Neuronal stem cell (in vitro differentiated cells): ENCODE data around the gene SPOCD1.
"Not testable (repeated sequence)": the region's sequence is repeated elsewhere in the genome, so short reads cannot be mapped to it uniquely, and the experiment has no call there.

ENCODE experiments used
- DNase-seq: peaks from one replicate; pipeline ENCODE4 v3.0.0-alpha.2; 2013; ENCODE audit warnings: low spot score
- H2AFZ ChIP-seq: one replicate; pipeline ENCODE4 v1.6.1; 2013; ENCODE audit warnings: mild to moderate bottlenecking, low read length, inconsistent platforms
- H2AK5ac ChIP-seq: 2 replicates; pipeline ENCODE4 v1.6.1; 2013; ENCODE audit warnings: low read depth, mild to moderate bottlenecking, inconsistent platforms, low read length, moderate library complexity, mixed read lengths
- H2BK120ac ChIP-seq: 2 replicates; pipeline ENCODE4 v1.6.1; 2013; ENCODE audit warnings: low read depth, mild to moderate bottlenecking, inconsistent platforms, low read length, moderate library complexity, mixed read lengths
- H2BK12ac ChIP-seq: one replicate; pipeline ENCODE4 v1.6.1; 2013; ENCODE audit warnings: low read length, inconsistent platforms
- H2BK15ac ChIP-seq: 2 replicates; pipeline ENCODE4 v1.6.1; 2013; ENCODE audit warnings: mild to moderate bottlenecking, low read length, inconsistent platforms, mixed read lengths
- H2BK5ac ChIP-seq: one replicate; pipeline ENCODE4 v1.6.1; 2013; ENCODE audit warnings: inconsistent platforms, mild to moderate bottlenecking, low read length, moderate library complexity
- H3K14ac ChIP-seq: one replicate; pipeline ENCODE4 v1.6.1; 2013; ENCODE audit warnings: low read length, inconsistent platforms
- H3K18ac ChIP-seq: 2 replicates; pipeline ENCODE4 v1.6.1; 2013; ENCODE audit warnings: low read length, inconsistent platforms
- H3K23ac ChIP-seq: 2 replicates; pipeline ENCODE4 v1.6.1; 2013; ENCODE audit warnings: low read depth, mild to moderate bottlenecking, mixed read lengths, low read length, inconsistent platforms; ENCODE audit not compliant: poor library complexity
- H3K27ac ChIP-seq: replicated peaks from 3 replicates; pipeline ENCODE4 v1.5.1; 2013; ENCODE audit warnings: low read length, inconsistent platforms
- H3K27me3 ChIP-seq, 3 experiments: 2 replicates each; pipeline ENCODE4 v1.6.1; 2013; ENCODE audit warnings: low read length in 3 of 3, mild to moderate bottlenecking in 2 of 3, inconsistent platforms in 1 of 3, low read depth in 1 of 3, mixed read lengths in 1 of 3, moderate library complexity in 1 of 3; ENCODE audit not compliant: control insufficient read depth in 3 of 3, insufficient read depth in 3 of 3
- H3K36me3 ChIP-seq, 2 donors: replicated peaks in 1 of 2; 2 replicates each; pipeline ENCODE4 v1.6.1; 2013; ENCODE audit warnings: low read length in 2 of 2; ENCODE audit not compliant: control insufficient read depth in 2 of 2, insufficient read depth in 2 of 2
- H3K4ac ChIP-seq: 2 replicates; pipeline ENCODE4 v1.6.1; 2013; ENCODE audit warnings: inconsistent platforms, mild to moderate bottlenecking, low read length, moderate library complexity
- H3K4me1 ChIP-seq, 2 donors: 1 replicate in 1 of 2; 2 replicates in 1 of 2; pipeline ENCODE4 v1.6.1; 2013; ENCODE audit warnings: low read length in 2 of 2, low read depth in 1 of 2; ENCODE audit not compliant: control insufficient read depth in 2 of 2, insufficient read depth in 1 of 2
- H3K4me2 ChIP-seq: one replicate; pipeline ENCODE4 v1.6.1; 2013; ENCODE audit warnings: mild to moderate bottlenecking, low read length, inconsistent platforms; ENCODE audit not compliant: insufficient read depth, poor library complexity, severe bottlenecking
- H3K4me3 ChIP-seq, 2 donors: 2 replicates each; pipeline ENCODE4 v1.5.1; 2013; ENCODE audit warnings: low read length in 2 of 2, mild to moderate bottlenecking in 2 of 2, inconsistent platforms in 1 of 2, moderate library complexity in 1 of 2
- H3K79me1 ChIP-seq: one replicate; pipeline ENCODE4 v1.6.1; 2013; ENCODE audit warnings: low read depth, mild to moderate bottlenecking, inconsistent platforms, low read length, moderate library complexity
- H3K9ac ChIP-seq: one replicate; pipeline ENCODE4 v1.6.1; 2013; ENCODE audit warnings: mild to moderate bottlenecking, low read depth, low read length, inconsistent platforms; ENCODE audit not compliant: poor library complexity
- H3K9me3 ChIP-seq, 2 donors: replicated peaks in 1 of 2; 2 replicates each; pipeline versions ENCODE3 to v1.6.1; 2013; ENCODE audit warnings: low read length in 2 of 2, mild to moderate bottlenecking in 2 of 2, inconsistent platforms in 1 of 2, low read depth in 1 of 2, mixed read lengths in 1 of 2, moderate library complexity in 1 of 2; ENCODE audit not compliant: control insufficient read depth in 2 of 2, insufficient read depth in 1 of 2
- H4K8ac ChIP-seq: one replicate; pipeline ENCODE4 v1.6.1; 2013; ENCODE audit warnings: low read depth, mild to moderate bottlenecking, inconsistent platforms, low read length, moderate library complexity
- H4K91ac ChIP-seq: one replicate; pipeline ENCODE4 v1.6.1; 2013; ENCODE audit warnings: low read length, low read depth, mild to moderate bottlenecking, inconsistent platforms; ENCODE audit not compliant: poor library complexity
- WGBS, 2 donors: extraction: QIAGEN DNeasy Blood & Tissue Kit; methylation state at CpG; one replicate each; pipeline ENCODE4 v1.1.7; 2013; ENCODE audit warnings: missing lambda C conversion rate in 2 of 2, mixed read lengths in 1 of 2; ENCODE audit not compliant: insufficient read length in 2 of 2, insufficient replicate concordance in 1 of 2; ENCODE audit errors: extremely low coverage in 2 of 2; 5-methylcytosine and 5-hydroxymethylcytosine counted together

SPOCD1 gene

GRCh38 chr1:31816501-31816900, 679 bp upstream of the SPOCD1 start:
- H2BK120ac ChIP-seq, H3K4ac ChIP-seq, H4K8ac ChIP-seq, H2BK5ac ChIP-seq, H2BK12ac ChIP-seq, H3K23ac ChIP-seq, H4K91ac ChIP-seq, H2AFZ ChIP-seq, H3K4me3 ChIP-seq, H2BK15ac ChIP-seq, H3K36me3 ChIP-seq, DNase-seq, H2AK5ac ChIP-seq, H3K14ac ChIP-seq, H3K9ac ChIP-seq, H3K9me3 ChIP-seq, H3K27ac ChIP-seq, H3K4me2 ChIP-seq, H3K4me1 ChIP-seq, H3K18ac ChIP-seq, H3K79me1 ChIP-seq: not testable (repeated sequence)
- H3K27me3 ChIP-seq = peaks cover 0 to 13% (median 0%) of the 10 kb centered on the region in 3 experiments
- no CpG with 5 or more reads among the region's 3 CpGs for WGBS, 2 donors

GRCh38 chr1:31815307-31815645, 546 bp downstream of the SPOCD1 start:
- no peak overlapping the region for H3K4me2 ChIP-seq
- H2BK12ac ChIP-seq = no peak overlapping the region
- H3K27ac ChIP-seq = no peak overlapping the region
- H4K91ac ChIP-seq = no peak overlapping the region
- no peak overlapping the region for H3K4ac ChIP-seq
- H3K18ac ChIP-seq = peak overlapping the region; percentile 83
- peak overlapping the region; percentile 43 for H3K23ac ChIP-seq
- no peak overlapping the region for H3K4me3 ChIP-seq
- H3K9me3 ChIP-seq = no peaks in the 10 kb centered on the region
- no peaks in the 10 kb centered on the region for H3K79me1 ChIP-seq
- peaks cover 0 to 4% of the 10 kb centered on the region in 2 donors for H3K4me1 ChIP-seq
- peak overlapping the region; percentile 66 for H2BK5ac ChIP-seq
- H2BK15ac ChIP-seq = no peak overlapping the region
- H3K27me3 ChIP-seq = peaks cover 0 to 18% (median 0%) of the 10 kb centered on the region in 3 experiments
- H3K14ac ChIP-seq = peak overlapping the region; percentile 71
- WGBS, 2 donors = no CpG with 5 or more reads among the region's 7 CpGs
- H2BK120ac ChIP-seq = no peak overlapping the region
- no peak overlapping the region for H3K9ac ChIP-seq
- peak overlapping the region; percentile 58 for H2AFZ ChIP-seq
- H2AK5ac ChIP-seq = peak overlapping the region; percentile 92
- H4K8ac ChIP-seq = no peak overlapping the region
- DNase-seq = no peak
- H3K36me3 ChIP-seq = no peaks in the 10 kb centered on the region

DNA sequence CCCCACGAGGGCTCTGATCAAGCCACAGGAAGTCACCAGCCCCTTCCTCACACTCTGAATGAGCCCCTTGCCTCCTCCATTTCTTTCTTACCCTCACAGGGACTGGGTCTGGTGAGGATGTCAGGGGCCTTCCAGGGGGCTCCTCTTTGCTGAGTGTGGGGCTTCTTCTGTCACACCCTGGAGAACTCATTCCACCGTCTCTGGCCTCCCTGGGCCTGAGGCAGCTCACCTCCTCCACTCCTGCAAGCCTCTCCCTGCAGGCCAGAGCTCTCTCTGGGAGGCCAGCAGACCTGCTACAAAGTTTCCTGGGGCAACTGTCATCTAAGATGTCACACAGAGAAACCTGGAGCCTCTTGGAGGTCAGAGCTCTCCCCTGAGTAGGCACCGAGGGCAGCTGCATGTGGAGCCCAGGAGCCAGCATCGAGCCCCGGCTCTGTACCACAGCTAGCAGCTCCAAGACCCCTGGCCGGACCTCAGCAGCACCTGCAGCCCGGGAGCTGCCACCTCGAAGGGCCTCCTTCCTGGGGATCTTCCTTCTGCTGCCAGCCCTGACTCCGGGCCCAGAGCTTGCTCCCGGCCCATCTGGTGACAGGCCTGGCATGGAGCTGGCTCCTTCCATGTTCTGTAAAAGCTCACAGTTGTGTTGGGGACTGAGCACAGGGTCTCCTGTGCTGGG, 1.1 kb downstream of the SPOCD1 start:
- no peak overlapping the region for H2BK120ac ChIP-seq
- peak overlapping the region; percentile 66 for H2BK5ac ChIP-seq
- H3K9ac ChIP-seq = no peak overlapping the region
- H3K18ac ChIP-seq = peak overlapping the region; percentile 64
- no peaks in the 10 kb centered on the region for H3K79me1 ChIP-seq
- WGBS, 2 donors = no CpG with 5 or more reads among the region's 10 CpGs
- H3K27ac ChIP-seq = no peak overlapping the region
- H3K4me1 ChIP-seq = peaks cover 0 to 4% of the 10 kb centered on the region in 2 donors
- H3K4me2 ChIP-seq = no peak overlapping the region
- peak overlapping the region; percentile 58 for H2AFZ ChIP-seq
- H3K36me3 ChIP-seq = no peaks in the 10 kb centered on the region
- H4K8ac ChIP-seq = no peak overlapping the region
- no peak overlapping the region for H3K4me3 ChIP-seq
- H3K9me3 ChIP-seq = no peaks in the 10 kb centered on the region
- H3K27me3 ChIP-seq = peaks cover 0 to 22% (median 0%) of the 10 kb centered on the region in 3 experiments
- no peak for DNase-seq
- peak overlapping the region; percentile 92 for H2AK5ac ChIP-seq
- no peak overlapping the region for H2BK15ac ChIP-seq
- H2BK12ac ChIP-seq = peak overlapping the region; percentile 58
- H3K4ac ChIP-seq = no peak overlapping the region
- H3K23ac ChIP-seq = peak overlapping the region; percentile 43
- H3K14ac ChIP-seq = no peak overlapping the region
- no peak overlapping the region for H4K91ac ChIP-seq

DNA sequence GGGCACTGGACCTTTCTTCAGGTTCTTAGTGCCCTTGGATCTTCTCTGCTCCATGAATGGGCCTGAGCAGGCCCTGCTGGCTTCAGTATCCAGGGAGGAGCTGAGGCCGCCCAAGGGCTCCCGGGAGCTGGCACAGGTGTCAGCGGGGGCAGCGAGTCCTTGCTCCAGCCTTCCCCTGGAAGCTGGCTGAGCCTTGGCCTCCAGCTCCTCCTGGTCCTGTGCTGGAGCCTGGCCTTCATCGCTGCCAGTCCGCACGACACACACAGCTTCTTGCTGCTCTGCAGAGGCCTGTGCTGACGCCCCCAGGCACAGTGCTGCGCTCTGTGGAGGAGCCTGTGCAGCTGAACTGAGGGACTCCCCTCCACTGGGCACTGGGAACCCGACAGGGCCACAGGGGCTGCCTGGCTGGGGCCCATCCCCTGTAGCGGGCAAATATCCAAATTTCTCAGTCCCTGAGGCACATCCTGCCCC, 1.7 kb downstream of the SPOCD1 start:
- peak overlapping the region; percentile 15 for H2AFZ ChIP-seq
- DNase-seq = no peak
- no peak overlapping the region for H3K4me3 ChIP-seq
- peak overlapping the region; percentile 9 for H2AK5ac ChIP-seq
- H4K8ac ChIP-seq = no peak overlapping the region
- H3K27ac ChIP-seq = no peak overlapping the region
- no peak overlapping the region for H3K9ac ChIP-seq
- no peak overlapping the region for H3K14ac ChIP-seq
- no peak overlapping the region for H2BK15ac ChIP-seq
- H3K4ac ChIP-seq = no peak overlapping the region
- H2BK120ac ChIP-seq = no peak overlapping the region
- H2BK5ac ChIP-seq = no peak overlapping the region
- no CpG with 5 or more reads among the region's 11 CpGs for whole genome bisulfite sequencing, 2 donors
- peak overlapping the region; percentile 18 for H3K18ac ChIP-seq
- peaks cover 0 to 4% of the 10 kb centered on the region in 2 donors for H3K4me1 ChIP-seq
- no peaks in the 10 kb centered on the region for H3K36me3 ChIP-seq
- no peak overlapping the region for H3K4me2 ChIP-seq
- H3K79me1 ChIP-seq = no peaks in the 10 kb centered on the region
- peak overlapping the region; percentile 68 for H2BK12ac ChIP-seq
- peaks cover 0 to 25% (median 0%) of the 10 kb centered on the region in 3 experiments for H3K27me3 ChIP-seq
- no peak overlapping the region for H3K23ac ChIP-seq
- H4K91ac ChIP-seq = no peak overlapping the region
- H3K9me3 ChIP-seq = no peaks in the 10 kb centered on the region
